HepG2 (cell line): ENCODE data around the gene CASKIN1. TPM values are rescaled to one million over a fixed set of nuclear protein-coding genes. Genes with fewer than 3 reads are reported as not detected.

Experiments
- CBX2 ChIP-seq, 2 experiments: fragments of 200-600 bp in 1 of 2; sonication (generic); formaldehyde crosslinking in 1 of 2; IDR thresholded peaks; 2 replicates each; pipeline versions ENCODE4 v1.7.0 to v1.8.1; 2018 to 2022; ENCODE audit warnings: low read depth in 2 of 2, low read length in 1 of 2, mild to moderate bottlenecking in 1 of 2, missing genetic modification reagents in 1 of 2
- CERS6 ChIP-seq: sonication (generic); formaldehyde crosslinking; IDR thresholded peaks from 2 replicates; pipeline ENCODE4 v1.5.0; 2020; ENCODE audit warnings: missing genetic modification reagents
- GATAD1 ChIP-seq: IDR thresholded peaks from 2 replicates; pipeline ENCODE4 v1.6.1; 2016; ENCODE audit warnings: missing genetic modification reagents, missing compliant biosample characterization
- GMEB2 ChIP-seq: IDR thresholded peaks from 2 replicates; pipeline ENCODE4 v1.6.1; 2016; ENCODE audit warnings: missing biosample characterization, missing genetic modification reagents, low read depth
- HES4 ChIP-seq: sonication (generic); formaldehyde crosslinking; IDR thresholded peaks from 2 replicates; pipeline ENCODE4 v1.9.0; 2021; ENCODE audit warnings: mild to moderate bottlenecking, missing genetic modification reagents, borderline replicate concordance
- IRX3 ChIP-seq: sonication (generic); formaldehyde crosslinking; IDR thresholded peaks from 2 replicates; pipeline ENCODE4 v1.8.1; 2023; ENCODE audit warnings: mild to moderate bottlenecking, low read depth, missing genetic modification reagents, borderline replicate concordance
- MTF1 ChIP-seq: sonication (generic); formaldehyde crosslinking; IDR thresholded peaks from 2 replicates; pipeline ENCODE4 v1.5.0; 2020; ENCODE audit warnings: missing genetic modification reagents
- MXD4 ChIP-seq: IDR thresholded peaks from 2 replicates; pipeline ENCODE4 v1.6.1; 2016; ENCODE audit warnings: mild to moderate bottlenecking, missing biosample characterization, missing genetic modification reagents
- NR1H2 ChIP-seq: sonication (generic); formaldehyde crosslinking; IDR thresholded peaks from 2 replicates; pipeline ENCODE4 v1.8.1; 2022; ENCODE audit warnings: low read depth, missing genetic modification reagents, borderline replicate concordance
- PHB2 ChIP-seq: fragments of 450-650 bp; IDR thresholded peaks from 2 replicates; pipeline ENCODE4 v1.6.1; 2018; ENCODE audit not compliant: partially characterized antibody
- ZBTB26 ChIP-seq: IDR thresholded peaks from 2 replicates; pipeline ENCODE4 v1.6.1; 2016; ENCODE audit warnings: missing compliant biosample characterization, missing genetic modification reagents, borderline replicate concordance
- ZNF343 ChIP-seq: sonication (generic); formaldehyde crosslinking; IDR thresholded peaks from 2 replicates; pipeline ENCODE4 v1.4.0; 2020; ENCODE audit warnings: mild to moderate bottlenecking, missing genetic modification reagents
- ZNF747 ChIP-seq: sonication (generic); formaldehyde crosslinking; IDR thresholded peaks from 2 replicates; pipeline ENCODE4 v1.8.1; 2023; ENCODE audit warnings: missing genetic modification reagents, mild to moderate bottlenecking, borderline replicate concordance
- ZNF788 ChIP-seq: sonication (generic); formaldehyde crosslinking; IDR thresholded peaks from 2 replicates; pipeline ENCODE4 v1.5.0; 2020; ENCODE audit warnings: mild to moderate bottlenecking, missing genetic modification reagents, borderline replicate concordance
- ZSCAN30 ChIP-seq: sonication (generic); formaldehyde crosslinking; IDR thresholded peaks from 2 replicates; pipeline ENCODE4 v1.5.0; 2020; ENCODE audit warnings: mild to moderate bottlenecking, missing genetic modification reagents
- polyA plus RNA-seq, 8 experiments: library from polyadenylated mRNA; depleted of rRNA in 3 of 8; stranded (reverse) in 7 of 8; unstranded in 1 of 8; fragments of >200 nt; fragmentation: Illumina TruSeq in 4 of 8; extraction: Trizol in 4 of 8; gene quantifications; 2 replicates each; pipeline versions ENCODE4 v1.2.1 to v1.2.3, GENCODE V29; 2011 to 2016; ENCODE audit warnings: low read depth in 4 of 8, missing spikeins in 1 of 8, mixed read lengths in 1 of 8; ENCODE audit not compliant: insufficient read depth in 1 of 8
- total RNA-seq, 5 experiments: library from RNA; depleted of rRNA; stranded (reverse); fragments of >200 nt; fragmentation: Illumina TruSeq; extraction: Trizol; gene quantifications; 2 replicates each; pipeline ENCODE4 v1.2.3, GENCODE V29; 2016; ENCODE audit warnings: low read depth in 1 of 5
- TF ChIP-seq, protein P1 (sequence below): sonication (generic); formaldehyde crosslinking; IDR thresholded peaks from 2 replicates; pipeline ENCODE4 v1.4.0; 2020; ENCODE audit warnings: missing genetic modification reagents; ENCODE audit errors: not compliant biosample characterization
- TF ChIP-seq, protein P2 (sequence below): sonication (generic); formaldehyde crosslinking; IDR thresholded peaks from 2 replicates; pipeline ENCODE4 v1.4.0; 2020; ENCODE audit warnings: missing genetic modification reagents
- TF ChIP-seq, protein P3 (sequence below): sonication (generic); formaldehyde crosslinking; IDR thresholded peaks from 2 replicates; pipeline ENCODE4 v1.5.1; 2020; ENCODE audit warnings: mild to moderate bottlenecking, missing genetic modification reagents, moderate library complexity

CASKIN1 gene
- total and polyA plus RNA-seq, 2 of the 13 experiments (the other 11 are each of a cell fraction or from before 2014, with no cell fraction given): 1.2 to 2.2 TPM

- TF ChIP-seq ZBTB26 (CRISPR knock-in tag) (0 out of 2 replicates have a peak, but pooled peaks have one; percentile 24), HES4 (CRISPR knock-in tag) (no peak), CERS6 (no peak), CBX2 (IDR thresholded peaks at IDR 0.05; ENCODE audit: low read depth, low read length) (no peak), CBX2 (CRISPR knock-in tag; IDR thresholded peaks at IDR 0.05; ENCODE audit: low read depth) (no peak), ZSCAN30 (CRISPR knock-in tag) (no peak), PHB2 (no peak), MXD4 (CRISPR knock-in tag) (no peak), ZNF343 (CRISPR knock-in tag) (no peak), GMEB2 (CRISPR knock-in tag) (no peak), IRX3 (CRISPR knock-in tag) (no peak), GATAD1 (CRISPR knock-in tag) (no peak; the same call in 1 of the 2 replicates), MTF1 (CRISPR knock-in tag) (no peak), ZNF747 (CRISPR knock-in tag) (0 out of 2 replicates have a peak, but pooled peaks have one; percentile 54), NR1H2 (CRISPR knock-in tag) (no peak), ZNF788 (CRISPR knock-in tag) (peak; percentile 79; the same call in 1 of the 2 replicates)
- TF ChIP-seq, protein P1, sequence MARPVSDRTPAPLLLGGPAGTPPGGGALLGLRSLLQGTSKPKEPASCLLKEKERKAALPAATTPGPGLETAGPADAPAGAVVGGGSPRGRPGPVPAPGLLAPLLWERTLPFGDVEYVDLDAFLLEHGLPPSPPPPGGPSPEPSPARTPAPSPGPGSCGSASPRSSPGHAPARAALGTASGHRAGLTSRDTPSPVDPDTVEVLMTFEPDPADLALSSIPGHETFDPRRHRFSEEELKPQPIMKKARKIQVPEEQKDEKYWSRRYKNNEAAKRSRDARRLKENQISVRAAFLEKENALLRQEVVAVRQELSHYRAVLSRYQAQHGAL (CRISPR knock-in tag): no peak
- TF ChIP-seq, protein P2, sequence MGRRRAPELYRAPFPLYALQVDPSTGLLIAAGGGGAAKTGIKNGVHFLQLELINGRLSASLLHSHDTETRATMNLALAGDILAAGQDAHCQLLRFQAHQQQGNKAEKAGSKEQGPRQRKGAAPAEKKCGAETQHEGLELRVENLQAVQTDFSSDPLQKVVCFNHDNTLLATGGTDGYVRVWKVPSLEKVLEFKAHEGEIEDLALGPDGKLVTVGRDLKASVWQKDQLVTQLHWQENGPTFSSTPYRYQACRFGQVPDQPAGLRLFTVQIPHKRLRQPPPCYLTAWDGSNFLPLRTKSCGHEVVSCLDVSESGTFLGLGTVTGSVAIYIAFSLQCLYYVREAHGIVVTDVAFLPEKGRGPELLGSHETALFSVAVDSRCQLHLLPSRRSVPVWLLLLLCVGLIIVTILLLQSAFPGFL (CRISPR knock-in tag): no peak
- TF ChIP-seq, protein P3, sequence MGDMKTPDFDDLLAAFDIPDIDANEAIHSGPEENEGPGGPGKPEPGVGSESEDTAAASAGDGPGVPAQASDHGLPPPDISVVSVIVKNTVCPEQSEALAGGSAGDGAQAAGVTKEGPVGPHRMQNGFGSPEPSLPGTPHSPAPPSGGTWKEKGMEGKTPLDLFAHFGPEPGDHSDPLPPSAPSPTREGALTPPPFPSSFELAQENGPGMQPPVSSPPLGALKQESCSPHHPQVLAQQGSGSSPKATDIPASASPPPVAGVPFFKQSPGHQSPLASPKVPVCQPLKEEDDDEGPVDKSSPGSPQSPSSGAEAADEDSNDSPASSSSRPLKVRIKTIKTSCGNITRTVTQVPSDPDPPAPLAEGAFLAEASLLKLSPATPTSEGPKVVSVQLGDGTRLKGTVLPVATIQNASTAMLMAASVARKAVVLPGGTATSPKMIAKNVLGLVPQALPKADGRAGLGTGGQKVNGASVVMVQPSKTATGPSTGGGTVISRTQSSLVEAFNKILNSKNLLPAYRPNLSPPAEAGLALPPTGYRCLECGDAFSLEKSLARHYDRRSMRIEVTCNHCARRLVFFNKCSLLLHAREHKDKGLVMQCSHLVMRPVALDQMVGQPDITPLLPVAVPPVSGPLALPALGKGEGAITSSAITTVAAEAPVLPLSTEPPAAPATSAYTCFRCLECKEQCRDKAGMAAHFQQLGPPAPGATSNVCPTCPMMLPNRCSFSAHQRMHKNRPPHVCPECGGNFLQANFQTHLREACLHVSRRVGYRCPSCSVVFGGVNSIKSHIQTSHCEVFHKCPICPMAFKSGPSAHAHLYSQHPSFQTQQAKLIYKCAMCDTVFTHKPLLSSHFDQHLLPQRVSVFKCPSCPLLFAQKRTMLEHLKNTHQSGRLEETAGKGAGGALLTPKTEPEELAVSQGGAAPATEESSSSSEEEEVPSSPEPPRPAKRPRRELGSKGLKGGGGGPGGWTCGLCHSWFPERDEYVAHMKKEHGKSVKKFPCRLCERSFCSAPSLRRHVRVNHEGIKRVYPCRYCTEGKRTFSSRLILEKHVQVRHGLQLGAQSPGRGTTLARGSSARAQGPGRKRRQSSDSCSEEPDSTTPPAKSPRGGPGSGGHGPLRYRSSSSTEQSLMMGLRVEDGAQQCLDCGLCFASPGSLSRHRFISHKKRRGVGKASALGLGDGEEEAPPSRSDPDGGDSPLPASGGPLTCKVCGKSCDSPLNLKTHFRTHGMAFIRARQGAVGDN (CRISPR knock-in tag): peak; percentile 86
These were observed 43.5 kb downstream of the CASKIN1 start (continued) for GRCh38 chr16:2152695-2153506.
